WTC11 (cell line): Measurements from ENCODE around the gene AXDND1. TPM values are rescaled to one million over a fixed set of nuclear protein-coding genes. Genes with fewer than 3 reads are reported as not detected.
A peak's percentile ranks its signal among the peaks of the same experiment; 100 is the strongest.

Source experiments
- ATAC-seq: fragments of 200-7000 bp; cut with Tn5 transposase; 2 replicates; pipeline ENCODE4 v1.10.0; 2021; ENCODE audit warnings: mild to moderate bottlenecking, moderate library complexity
- CTCF ChIA-PET: fragments of 300-600 bp; sonication (Branson Sonifier 250); formaldehyde crosslinking; loops from one replicate; lab custom pipeline; 2021; ENCODE audit warnings: antibody characterized with exemption; lab: Charles Lee
- POLR2A ChIA-PET: fragments of 350-600 bp; sonication (Branson Sonifier 250); formaldehyde crosslinking; loops from one replicate; lab custom pipeline; 2021; ENCODE audit warnings: antibody characterized with exemption; lab: Charles Lee
- DNase-seq: peaks from one replicate; pipeline ENCODE4 v3.0.0; 2021; ENCODE audit warnings: low spot score
- H3K27ac Mint-ChIP-seq: 2 replicates; pipeline ENCODE4 v1.8.0; 2021; ENCODE audit warnings: mixed read lengths
- H3K27me3 Mint-ChIP-seq: 2 replicates; pipeline ENCODE4 v1.8.0; 2021; ENCODE audit warnings: low read depth, mild to moderate bottlenecking, moderate library complexity, mixed read lengths
- H3K36me3 Mint-ChIP-seq: 2 replicates; pipeline ENCODE4 v1.8.0; 2021; ENCODE audit warnings: mixed read lengths
- H3K4me1 Mint-ChIP-seq: 2 replicates; pipeline ENCODE4 v1.8.0; 2022; ENCODE audit warnings: mixed read lengths
- H3K4me3 Mint-ChIP-seq: 2 replicates; pipeline ENCODE4 v1.8.0; 2021; ENCODE audit warnings: mild to moderate bottlenecking, moderate library complexity, mixed read lengths
- H3K9me3 Mint-ChIP-seq: 2 replicates; pipeline ENCODE4 v1.8.0; 2021; ENCODE audit warnings: mixed read lengths
- ATF1 ChIP-seq: sonication (generic); formaldehyde crosslinking; IDR thresholded peaks from 2 replicates; pipeline ENCODE4 v1.8.1; 2023; ENCODE audit warnings: mild to moderate bottlenecking, moderate library complexity, missing genetic modification reagents
- GRHL2 ChIP-seq: fragments of 250-450 bp; sonication (Bioruptor Pico); IDR thresholded peaks from 2 replicates; pipeline ENCODE4 v1.8.0; 2022; ENCODE audit warnings: mild to moderate bottlenecking, moderate library complexity; ENCODE audit not compliant: insufficient replicate concordance, severe bottlenecking
- HMGXB4 ChIP-seq: sonication (generic); formaldehyde crosslinking; IDR thresholded peaks from 2 replicates; pipeline ENCODE4 v1.8.1; 2023; ENCODE audit warnings: mild to moderate bottlenecking, moderate library complexity, missing genetic modification reagents
- IRF2 ChIP-seq: sonication (generic); formaldehyde crosslinking; IDR thresholded peaks from 2 replicates; pipeline ENCODE4 v1.8.0; 2022; ENCODE audit warnings: low read depth, missing genetic modification reagents, borderline replicate concordance
- NR1H2 ChIP-seq: sonication (generic); formaldehyde crosslinking; IDR thresholded peaks from 2 replicates; pipeline ENCODE4 v1.9.0; 2021; ENCODE audit warnings: mild to moderate bottlenecking, moderate library complexity, missing genetic modification reagents
- OVOL2 ChIP-seq: fragments of 250-450 bp; sonication (Bioruptor Pico); IDR thresholded peaks from 2 replicates; pipeline ENCODE4 v1.9.0; 2021; ENCODE audit warnings: mild to moderate bottlenecking, borderline replicate concordance
- RORB ChIP-seq: fragments of 250-450 bp; sonication (Bioruptor Pico); IDR thresholded peaks from 2 replicates; pipeline ENCODE4 v1.9.0; 2021; ENCODE audit warnings: mild to moderate bottlenecking
- TEAD4 ChIP-seq: sonication (generic); formaldehyde crosslinking; IDR thresholded peaks from 2 replicates; pipeline ENCODE4 v1.8.0; 2022; ENCODE audit warnings: mild to moderate bottlenecking, missing genetic modification reagents
- TP53 ChIP-seq: sonication (generic); formaldehyde crosslinking; IDR thresholded peaks from 2 replicates; pipeline ENCODE4 v1.8.1; 2023; ENCODE audit warnings: mild to moderate bottlenecking, missing genetic modification reagents
- ZNF671 ChIP-seq: fragments of 250-450 bp; sonication (Bioruptor Pico); IDR thresholded peaks from 2 replicates; pipeline ENCODE4 v1.8.0; 2021; ENCODE audit warnings: mild to moderate bottlenecking
- ZSCAN18 ChIP-seq: fragments of 250-450 bp; sonication (Bioruptor Pico); IDR thresholded peaks from 2 replicates; pipeline ENCODE4 v2.1.2; 2022; ENCODE audit warnings: mild to moderate bottlenecking, moderate library complexity
- total RNA-seq: library from RNA; stranded (reverse); gene quantifications from 3 replicates; pipeline ENCODE4 v1.2.3, GENCODE V29; 2021
- TF ChIP-seq, protein P1 (sequence below): fragments of 200-600 bp; IDR thresholded peaks from 2 replicates; pipeline ENCODE4 v1.8.0; 2022; ENCODE audit warnings: antibody characterized with exemption
- TF ChIP-seq, protein P2 (sequence below): sonication (generic); formaldehyde crosslinking; IDR thresholded peaks from 2 replicates; pipeline ENCODE4 v1.8.0; 2022; ENCODE audit warnings: mild to moderate bottlenecking, missing genetic modification reagents
- TF ChIP-seq, protein P3 (sequence below): sonication (generic); formaldehyde crosslinking; IDR thresholded peaks from 2 replicates; pipeline ENCODE4 v1.8.1; 2022; ENCODE audit warnings: missing genetic modification reagents, borderline replicate concordance
- TF ChIP-seq, protein P4 (sequence below): sonication (generic); formaldehyde crosslinking; IDR thresholded peaks from 2 replicates; pipeline ENCODE4 v1.8.0; 2023; ENCODE audit warnings: mild to moderate bottlenecking, missing genetic modification reagents
- TF ChIP-seq, protein P5 (sequence below): sonication (generic); formaldehyde crosslinking; conservative IDR thresholded peaks from 2 replicates; pipeline ENCODE4 v1.8.1; 2022; ENCODE audit warnings: mild to moderate bottlenecking, missing genetic modification reagents
- TF ChIP-seq, protein P6 (sequence below): fragments of 250-450 bp; sonication (Bioruptor Pico); conservative IDR thresholded peaks from 2 replicates; pipeline ENCODE4 v1.9.0; 2021; ENCODE audit warnings: mild to moderate bottlenecking

The AXDND1 gene
- total RNA-seq, 1 experiment from 2014 or later: not detected

DNA sequence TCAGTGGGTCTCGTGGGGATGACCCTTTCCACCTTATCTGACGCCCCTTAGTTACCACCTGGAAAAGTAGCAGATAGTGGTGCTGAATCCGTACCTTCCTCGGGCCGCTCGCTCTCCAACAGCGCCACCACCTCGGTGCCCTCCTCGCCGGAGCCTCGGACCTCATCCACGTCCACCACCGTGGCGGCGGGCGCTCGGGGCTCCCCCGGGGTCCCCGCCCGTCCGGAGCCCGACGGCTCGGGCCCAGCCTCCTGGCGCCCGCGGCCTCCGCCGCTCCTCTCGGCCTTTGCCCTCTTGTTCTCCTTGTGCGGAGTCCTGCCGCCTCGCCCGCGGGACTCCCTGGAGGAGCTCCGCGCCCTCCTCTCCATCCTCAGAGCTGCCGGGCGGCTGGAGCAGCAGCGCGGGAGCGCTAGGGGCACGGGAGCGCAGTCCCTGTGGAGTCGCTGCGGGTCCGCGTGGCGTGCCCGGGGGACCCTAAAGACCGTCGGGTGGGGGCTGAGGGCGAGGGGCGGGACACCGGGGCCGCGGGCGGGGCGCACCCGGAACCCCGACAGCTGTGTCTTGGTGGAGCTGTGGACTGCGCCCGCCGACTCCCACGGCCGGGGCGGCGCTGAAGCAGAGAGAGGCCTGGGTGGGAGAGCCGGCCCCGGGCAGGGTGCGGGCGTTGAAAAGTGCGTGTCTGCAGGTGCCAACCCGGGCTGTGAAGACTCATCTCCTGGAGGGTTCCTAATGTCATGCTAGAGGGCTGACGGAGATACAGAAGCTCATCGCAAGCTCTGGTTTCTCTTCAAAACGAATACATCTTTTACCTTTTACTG is 209.9 kb downstream of the AXDND1 start, which contains the start of gene NPHS2 (continued):
- TF ChIP-seq, protein P1, sequence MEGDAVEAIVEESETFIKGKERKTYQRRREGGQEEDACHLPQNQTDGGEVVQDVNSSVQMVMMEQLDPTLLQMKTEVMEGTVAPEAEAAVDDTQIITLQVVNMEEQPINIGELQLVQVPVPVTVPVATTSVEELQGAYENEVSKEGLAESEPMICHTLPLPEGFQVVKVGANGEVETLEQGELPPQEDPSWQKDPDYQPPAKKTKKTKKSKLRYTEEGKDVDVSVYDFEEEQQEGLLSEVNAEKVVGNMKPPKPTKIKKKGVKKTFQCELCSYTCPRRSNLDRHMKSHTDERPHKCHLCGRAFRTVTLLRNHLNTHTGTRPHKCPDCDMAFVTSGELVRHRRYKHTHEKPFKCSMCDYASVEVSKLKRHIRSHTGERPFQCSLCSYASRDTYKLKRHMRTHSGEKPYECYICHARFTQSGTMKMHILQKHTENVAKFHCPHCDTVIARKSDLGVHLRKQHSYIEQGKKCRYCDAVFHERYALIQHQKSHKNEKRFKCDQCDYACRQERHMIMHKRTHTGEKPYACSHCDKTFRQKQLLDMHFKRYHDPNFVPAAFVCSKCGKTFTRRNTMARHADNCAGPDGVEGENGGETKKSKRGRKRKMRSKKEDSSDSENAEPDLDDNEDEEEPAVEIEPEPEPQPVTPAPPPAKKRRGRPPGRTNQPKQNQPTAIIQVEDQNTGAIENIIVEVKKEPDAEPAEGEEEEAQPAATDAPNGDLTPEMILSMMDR: no peak

DNA sequence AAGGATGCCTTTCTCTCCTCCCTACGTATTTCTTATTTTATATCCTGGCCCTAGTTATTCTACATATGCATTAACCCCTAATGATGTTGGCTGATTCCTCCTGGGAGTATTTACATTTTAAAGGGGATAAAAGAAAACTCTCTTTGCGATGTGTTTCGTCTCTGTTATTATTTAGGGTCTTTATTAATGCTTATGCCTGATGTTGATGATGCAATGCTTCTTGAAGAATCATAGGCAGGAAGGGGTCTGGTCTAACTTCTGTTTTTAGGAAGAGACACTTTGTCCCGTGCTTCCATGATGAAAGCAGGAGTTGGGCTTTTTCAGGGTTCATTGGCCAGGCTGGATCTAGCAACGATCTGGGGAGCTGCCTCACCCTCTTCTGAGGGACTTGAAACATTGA is 210.7 kb downstream of the AXDND1 start:
- ATAC-seq: no peak
- ChIA-PET CTCF (interaction anchor here (0.8 to 1.8 kb wide), 7 partner anchors 7 to 234 kb away, joined by 3 to 18 read pairs (median 8); partner anchors contain the start of gene TDRD5), POLR2A (interaction anchor here (1.4 kb wide), 1 partner anchor 10 kb away, joined by 6 read pairs; no protein-coding TSS in a partner anchor)
- no peak for TF ChIP-seq GRHL2
- TF ChIP-seq, protein P1: no peak
- TF ChIP-seq IRF2 (CRISPR knock-in tag): no peak
- TF ChIP-seq ZNF671 (CRISPR knock-in tag): no peak
- no peak for TF ChIP-seq OVOL2
- TF ChIP-seq, protein P2, sequence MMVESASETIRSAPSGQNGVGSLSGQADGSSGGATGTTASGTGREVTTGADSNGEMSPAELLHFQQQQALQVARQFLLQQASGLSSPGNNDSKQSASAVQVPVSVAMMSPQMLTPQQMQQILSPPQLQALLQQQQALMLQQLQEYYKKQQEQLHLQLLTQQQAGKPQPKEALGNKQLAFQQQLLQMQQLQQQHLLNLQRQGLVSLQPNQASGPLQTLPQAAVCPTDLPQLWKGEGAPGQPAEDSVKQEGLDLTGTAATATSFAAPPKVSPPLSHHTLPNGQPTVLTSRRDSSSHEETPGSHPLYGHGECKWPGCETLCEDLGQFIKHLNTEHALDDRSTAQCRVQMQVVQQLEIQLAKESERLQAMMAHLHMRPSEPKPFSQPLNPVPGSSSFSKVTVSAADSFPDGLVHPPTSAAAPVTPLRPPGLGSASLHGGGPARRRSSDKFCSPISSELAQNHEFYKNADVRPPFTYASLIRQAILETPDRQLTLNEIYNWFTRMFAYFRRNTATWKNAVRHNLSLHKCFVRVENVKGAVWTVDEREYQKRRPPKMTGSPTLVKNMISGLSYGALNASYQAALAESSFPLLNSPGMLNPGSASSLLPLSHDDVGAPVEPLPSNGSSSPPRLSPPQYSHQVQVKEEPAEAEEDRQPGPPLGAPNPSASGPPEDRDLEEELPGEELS (CRISPR knock-in tag): no peak
- no peak for TF ChIP-seq RORB (CRISPR knock-in tag)
- TF ChIP-seq, protein P3, sequence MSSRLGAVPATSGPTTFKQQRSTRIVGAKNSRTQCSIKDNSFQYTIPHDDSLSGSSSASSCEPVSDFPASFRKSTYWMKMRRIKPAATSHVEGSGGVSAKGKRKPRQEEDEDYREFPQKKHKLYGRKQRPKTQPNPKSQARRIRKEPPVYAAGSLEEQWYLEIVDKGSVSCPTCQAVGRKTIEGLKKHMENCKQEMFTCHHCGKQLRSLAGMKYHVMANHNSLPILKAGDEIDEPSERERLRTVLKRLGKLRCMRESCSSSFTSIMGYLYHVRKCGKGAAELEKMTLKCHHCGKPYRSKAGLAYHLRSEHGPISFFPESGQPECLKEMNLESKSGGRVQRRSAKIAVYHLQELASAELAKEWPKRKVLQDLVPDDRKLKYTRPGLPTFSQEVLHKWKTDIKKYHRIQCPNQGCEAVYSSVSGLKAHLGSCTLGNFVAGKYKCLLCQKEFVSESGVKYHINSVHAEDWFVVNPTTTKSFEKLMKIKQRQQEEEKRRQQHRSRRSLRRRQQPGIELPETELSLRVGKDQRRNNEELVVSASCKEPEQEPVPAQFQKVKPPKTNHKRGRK (CRISPR knock-in tag): no peak
- no peak for TF ChIP-seq ZSCAN18 (CRISPR knock-in tag)
- TF ChIP-seq NR1H2: no peak
- TF ChIP-seq, protein P4, sequence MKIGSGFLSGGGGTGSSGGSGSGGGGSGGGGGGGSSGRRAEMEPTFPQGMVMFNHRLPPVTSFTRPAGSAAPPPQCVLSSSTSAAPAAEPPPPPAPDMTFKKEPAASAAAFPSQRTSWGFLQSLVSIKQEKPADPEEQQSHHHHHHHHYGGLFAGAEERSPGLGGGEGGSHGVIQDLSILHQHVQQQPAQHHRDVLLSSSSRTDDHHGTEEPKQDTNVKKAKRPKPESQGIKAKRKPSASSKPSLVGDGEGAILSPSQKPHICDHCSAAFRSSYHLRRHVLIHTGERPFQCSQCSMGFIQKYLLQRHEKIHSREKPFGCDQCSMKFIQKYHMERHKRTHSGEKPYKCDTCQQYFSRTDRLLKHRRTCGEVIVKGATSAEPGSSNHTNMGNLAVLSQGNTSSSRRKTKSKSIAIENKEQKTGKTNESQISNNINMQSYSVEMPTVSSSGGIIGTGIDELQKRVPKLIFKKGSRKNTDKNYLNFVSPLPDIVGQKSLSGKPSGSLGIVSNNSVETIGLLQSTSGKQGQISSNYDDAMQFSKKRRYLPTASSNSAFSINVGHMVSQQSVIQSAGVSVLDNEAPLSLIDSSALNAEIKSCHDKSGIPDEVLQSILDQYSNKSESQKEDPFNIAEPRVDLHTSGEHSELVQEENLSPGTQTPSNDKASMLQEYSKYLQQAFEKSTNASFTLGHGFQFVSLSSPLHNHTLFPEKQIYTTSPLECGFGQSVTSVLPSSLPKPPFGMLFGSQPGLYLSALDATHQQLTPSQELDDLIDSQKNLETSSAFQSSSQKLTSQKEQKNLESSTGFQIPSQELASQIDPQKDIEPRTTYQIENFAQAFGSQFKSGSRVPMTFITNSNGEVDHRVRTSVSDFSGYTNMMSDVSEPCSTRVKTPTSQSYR: no peak
- TF ChIP-seq, protein P5, sequence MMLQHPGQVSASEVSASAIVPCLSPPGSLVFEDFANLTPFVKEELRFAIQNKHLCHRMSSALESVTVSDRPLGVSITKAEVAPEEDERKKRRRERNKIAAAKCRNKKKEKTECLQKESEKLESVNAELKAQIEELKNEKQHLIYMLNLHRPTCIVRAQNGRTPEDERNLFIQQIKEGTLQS (CRISPR knock-in tag): no peak
- no peak for TF ChIP-seq HMGXB4
- no peak for TF ChIP-seq TP53 (CRISPR knock-in tag)
- TF ChIP-seq TEAD4: no peak
- TF ChIP-seq, protein P6, sequence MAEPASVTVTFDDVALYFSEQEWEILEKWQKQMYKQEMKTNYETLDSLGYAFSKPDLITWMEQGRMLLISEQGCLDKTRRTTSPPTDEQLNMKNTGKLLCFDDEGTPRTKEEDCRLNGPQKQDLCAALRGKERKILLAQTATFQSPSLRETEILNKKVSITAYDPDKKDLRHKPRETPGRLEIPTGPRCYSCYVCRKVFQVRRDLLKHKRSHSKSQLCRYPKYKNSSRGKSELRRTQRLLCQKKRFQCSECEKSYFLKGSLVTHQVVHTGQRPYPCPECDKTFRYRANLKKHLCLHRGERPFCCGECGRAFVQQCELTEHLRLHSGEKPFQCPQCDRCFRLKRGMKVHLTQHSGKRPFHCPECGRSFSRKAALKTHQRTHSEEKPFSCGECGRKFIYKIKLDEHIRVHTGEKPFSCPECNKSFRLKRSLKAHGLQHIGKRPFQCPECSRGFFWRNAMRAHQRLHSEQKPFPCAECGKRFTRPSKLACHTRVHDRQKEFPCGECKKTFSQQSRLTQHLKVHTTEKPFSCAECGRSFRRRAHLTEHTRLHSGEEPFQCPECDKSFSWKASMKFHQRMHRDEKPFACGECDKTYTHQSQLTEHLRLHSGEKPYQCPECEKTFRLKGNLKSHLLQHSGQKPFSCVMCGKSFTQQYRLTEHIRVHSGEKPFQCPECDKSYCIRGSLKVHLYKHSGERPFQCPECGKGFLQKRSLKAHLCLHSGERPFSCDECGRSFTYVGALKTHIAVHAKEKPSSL (CRISPR knock-in tag): no peak
- no peak for TF ChIP-seq ATF1 (CRISPR knock-in tag)
- H3K4me1 Mint-ChIP-seq: peaks cover 8% of the 10 kb centered on the region
- peaks cover 6% of the 10 kb centered on the region for H3K9me3 Mint-ChIP-seq
- DNase-seq: no peak
- H3K27ac Mint-ChIP-seq: no peak overlapping the region
- H3K36me3 Mint-ChIP-seq: peaks cover 4% of the 10 kb centered on the region
- H3K27me3 Mint-ChIP-seq: peaks cover 58% of the 10 kb centered on the region
- peak overlapping the region; percentile 67 for H3K4me3 Mint-ChIP-seq
